Measurements from ENCODE around the gene NFATC2.

NFATC2 gene

GRCh38 chr20:51494241-51495110 is 48.0 kb downstream of the NFATC2 start:
- Histone ChIP-seq H2AFZ (ENCODE audit: low read length, unreplicated experiment) (no peak overlapping the region), H3K4me3 (ENCODE audit: low read depth, low read length) (no peak overlapping the region), H3K4me1 (ENCODE audit: control insufficient read depth, insufficient read depth, low read length, unreplicated experiment) (peaks cover 9% of the 10 kb centered on the region), H3K27ac (ENCODE audit: low read depth, low read length) (no peak overlapping the region), H3K36me3 (ENCODE audit: insufficient read depth, low read length) (no peaks in the 10 kb centered on the region), H3K27me3 (ENCODE audit: insufficient read depth, low read length) (no peaks in the 10 kb centered on the region), H3K79me2 (ENCODE audit: control insufficient read depth, insufficient read depth, low read length, unreplicated experiment) (no peaks in the 10 kb centered on the region)

GRCh38 chr20:51493346-51493791 is 49.1 kb downstream of the NFATC2 start:
- H3K79me2 ChIP-seq (ENCODE audit: control insufficient read depth, insufficient read depth, low read length, unreplicated experiment), result no peaks in the 10 kb centered on the region

GRCh38 chr20:51492167-51493092 is 50.1 kb downstream of the NFATC2 start:
- Histone ChIP-seq H3K27ac (ENCODE audit: low read depth, low read length) (no peak overlapping the region), H3K4me3 (ENCODE audit: low read depth, low read length) (no peak overlapping the region), H3K4me1 (ENCODE audit: control insufficient read depth, insufficient read depth, low read length, unreplicated experiment) (peaks cover 15% of the 10 kb centered on the region), H2AFZ (ENCODE audit: low read length, unreplicated experiment) (no peak overlapping the region), H3K79me2 (ENCODE audit: control insufficient read depth, insufficient read depth, low read length, unreplicated experiment) (no peaks in the 10 kb centered on the region), H3K36me3 (ENCODE audit: insufficient read depth, low read length) (no peaks in the 10 kb centered on the region), H3K27me3 (ENCODE audit: insufficient read depth, low read length) (no peaks in the 10 kb centered on the region)

More at GRCh38 chr20:51493346-51493791, 49.1 kb downstream of the NFATC2 start:
- no peak overlapping the region for H2AFZ ChIP-seq (ENCODE audit: low read length, unreplicated experiment)
- H3K27ac ChIP-seq (ENCODE audit: low read depth, low read length), result no peak overlapping the region
- H3K4me1 ChIP-seq (ENCODE audit: control insufficient read depth, insufficient read depth, low read length, unreplicated experiment), result peaks cover 12% of the 10 kb centered on the region
- no peaks in the 10 kb centered on the region for H3K36me3 ChIP-seq (ENCODE audit: insufficient read depth, low read length)
- no peak overlapping the region for H3K4me3 ChIP-seq (ENCODE audit: low read depth, low read length)
- no peaks in the 10 kb centered on the region for H3K27me3 ChIP-seq (ENCODE audit: insufficient read depth, low read length)

GRCh38 chr20:51491393-51491792 is 51.1 kb downstream of the NFATC2 start:
- Histone ChIP-seq H3K4me1 (ENCODE audit: control insufficient read depth, insufficient read depth, low read length, unreplicated experiment) (peaks cover 14% of the 10 kb centered on the region), H3K4me3 (ENCODE audit: low read depth, low read length) (no peak overlapping the region), H2AFZ (ENCODE audit: low read length, unreplicated experiment) (no peak overlapping the region), H3K36me3 (ENCODE audit: insufficient read depth, low read length) (no peaks in the 10 kb centered on the region), H3K79me2 (ENCODE audit: control insufficient read depth, insufficient read depth, low read length, unreplicated experiment) (no peaks in the 10 kb centered on the region), H3K27ac (ENCODE audit: low read depth, low read length) (no peak overlapping the region), H3K27me3 (ENCODE audit: insufficient read depth, low read length) (no peaks in the 10 kb centered on the region)

- Histone ChIP-seq H3K36me3 (ENCODE audit: insufficient read depth, low read length) (no peaks in the 10 kb centered on the region), H3K27me3 (ENCODE audit: insufficient read depth, low read length) (no peaks in the 10 kb centered on the region), H3K4me3 (ENCODE audit: low read depth, low read length) (no peak overlapping the region), H3K4me1 (ENCODE audit: control insufficient read depth, insufficient read depth, low read length, unreplicated experiment) (peaks cover 14% of the 10 kb centered on the region), H3K79me2 (ENCODE audit: control insufficient read depth, insufficient read depth, low read length, unreplicated experiment) (no peaks in the 10 kb centered on the region), H2AFZ (ENCODE audit: low read length, unreplicated experiment) (no peak overlapping the region), H3K27ac (ENCODE audit: low read depth, low read length) (no peak overlapping the region)
Observed at GRCh38 chr20:51490635-51491034, 51.9 kb downstream of the NFATC2 start.

- peaks cover 14% of the 10 kb centered on the region for H3K4me1 ChIP-seq (ENCODE audit: control insufficient read depth, insufficient read depth, low read length, unreplicated experiment)
- no peak overlapping the region for H2AFZ ChIP-seq (ENCODE audit: low read length, unreplicated experiment)
- H3K27ac ChIP-seq (ENCODE audit: low read depth, low read length), result no peak overlapping the region
- no peaks in the 10 kb centered on the region for H3K79me2 ChIP-seq (ENCODE audit: control insufficient read depth, insufficient read depth, low read length, unreplicated experiment)
- H3K27me3 ChIP-seq (ENCODE audit: insufficient read depth, low read length), result no peaks in the 10 kb centered on the region
- H3K4me3 ChIP-seq (ENCODE audit: low read depth, low read length), result no peak overlapping the region
- H3K36me3 ChIP-seq (ENCODE audit: insufficient read depth, low read length), result no peaks in the 10 kb centered on the region
Observed at GRCh38 chr20:51489611-51490010, 52.9 kb downstream of the NFATC2 start.

GRCh38 chr20:51488331-51488730 is 54.2 kb downstream of the NFATC2 start:
- Histone ChIP-seq H3K4me3 (ENCODE audit: low read depth, low read length) (peak overlapping the region; percentile 14), H3K36me3 (ENCODE audit: insufficient read depth, low read length) (no peaks in the 10 kb centered on the region), H3K4me1 (ENCODE audit: control insufficient read depth, insufficient read depth, low read length, unreplicated experiment) (peaks cover 14% of the 10 kb centered on the region), H3K79me2 (ENCODE audit: control insufficient read depth, insufficient read depth, low read length, unreplicated experiment) (no peaks in the 10 kb centered on the region), H3K27ac (ENCODE audit: low read depth, low read length) (peak overlapping the region; percentile 63; the same call in 1 of the 2 replicates), H2AFZ (ENCODE audit: low read length, unreplicated experiment) (no peak overlapping the region), H3K27me3 (ENCODE audit: insufficient read depth, low read length) (no peaks in the 10 kb centered on the region)

- Histone ChIP-seq H3K36me3 (ENCODE audit: insufficient read depth, low read length) (no peaks in the 10 kb centered on the region), H3K4me3 (ENCODE audit: low read depth, low read length) (peak overlapping the region; percentile 14), H2AFZ (ENCODE audit: low read length, unreplicated experiment) (peak overlapping the region; percentile 40), H3K4me1 (ENCODE audit: control insufficient read depth, insufficient read depth, low read length, unreplicated experiment) (peaks cover 14% of the 10 kb centered on the region), H3K27ac (ENCODE audit: low read depth, low read length) (peak overlapping the region; percentile 63; the same call in 1 of the 2 replicates), H3K27me3 (ENCODE audit: insufficient read depth, low read length) (no peaks in the 10 kb centered on the region), H3K79me2 (ENCODE audit: control insufficient read depth, insufficient read depth, low read length, unreplicated experiment) (no peaks in the 10 kb centered on the region)
Observed at GRCh38 chr20:51487565-51488268, 54.8 kb downstream of the NFATC2 start.

GRCh38 chr20:51487076-51487475 is 55.4 kb downstream of the NFATC2 start:
- no peak overlapping the region for H3K4me3 ChIP-seq (ENCODE audit: low read depth, low read length)
- no peak overlapping the region for H3K27ac ChIP-seq (ENCODE audit: low read depth, low read length)
- no peaks in the 10 kb centered on the region for H3K27me3 ChIP-seq (ENCODE audit: insufficient read depth, low read length)
- H3K79me2 ChIP-seq (ENCODE audit: control insufficient read depth, insufficient read depth, low read length, unreplicated experiment), result no peaks in the 10 kb centered on the region
- peaks cover 14% of the 10 kb centered on the region for H3K4me1 ChIP-seq (ENCODE audit: control insufficient read depth, insufficient read depth, low read length, unreplicated experiment)
- no peak overlapping the region for H2AFZ ChIP-seq (ENCODE audit: low read length, unreplicated experiment)
- H3K36me3 ChIP-seq (ENCODE audit: insufficient read depth, low read length), result no peaks in the 10 kb centered on the region

Data from ACC112 (cell line).